Measurements from ENCODE around the gene GLOD4. TPM values are rescaled to one million over a fixed set of nuclear protein-coding genes. Genes with fewer than 3 reads are reported as not detected.
A peak's percentile ranks its signal among the peaks of the same experiment; 100 is the strongest.
"Not testable (repeated sequence)": the region's sequence is repeated elsewhere in the genome, so short reads cannot be mapped to it uniquely, and the experiment has no call there.

The GLOD4 gene, protein sequence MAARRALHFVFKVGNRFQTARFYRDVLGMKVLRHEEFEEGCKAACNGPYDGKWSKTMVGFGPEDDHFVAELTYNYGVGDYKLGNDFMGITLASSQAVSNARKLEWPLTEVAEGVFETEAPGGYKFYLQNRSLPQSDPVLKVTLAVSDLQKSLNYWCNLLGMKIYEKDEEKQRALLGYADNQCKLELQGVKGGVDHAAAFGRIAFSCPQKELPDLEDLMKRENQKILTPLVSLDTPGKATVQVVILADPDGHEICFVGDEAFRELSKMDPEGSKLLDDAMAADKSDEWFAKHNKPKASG
- total RNA-seq: 10 to 100 TPM; 21.7 to 39.7 (median 26.8) TPM
- 10 to 100 TPM; 14.0 to 20.4 TPM for polyA plus RNA-seq
- long read RNA-seq, donor 1, transcript GLOD4-202 (9 exons, 2,059 nt): major isoform, 34 of 43 reads
- long read RNA-seq, donor 1, partial matches to known transcripts: 2 of 43 reads
- long read RNA-seq, donor 1, other reads (novel, unspliced or antisense): 7 of 43 reads
- long read RNA-seq, donor 2, transcript GLOD4-202 (9 exons, 2,059 nt): major isoform, 120 of 124 reads
- long read RNA-seq, donor 2, partial matches to known transcripts: 0 of 124 reads
- long read RNA-seq, donor 2, other reads (novel, unspliced or antisense): 4 of 124 reads
- long read RNA-seq, donor 3, transcript GLOD4-202 (9 exons, 2,059 nt): major isoform, 18 of 23 reads
- long read RNA-seq, donor 3, partial matches to known transcripts: 3 of 23 reads
- long read RNA-seq, donor 3, other reads (novel, unspliced or antisense): 1 of 23 reads

DNA sequence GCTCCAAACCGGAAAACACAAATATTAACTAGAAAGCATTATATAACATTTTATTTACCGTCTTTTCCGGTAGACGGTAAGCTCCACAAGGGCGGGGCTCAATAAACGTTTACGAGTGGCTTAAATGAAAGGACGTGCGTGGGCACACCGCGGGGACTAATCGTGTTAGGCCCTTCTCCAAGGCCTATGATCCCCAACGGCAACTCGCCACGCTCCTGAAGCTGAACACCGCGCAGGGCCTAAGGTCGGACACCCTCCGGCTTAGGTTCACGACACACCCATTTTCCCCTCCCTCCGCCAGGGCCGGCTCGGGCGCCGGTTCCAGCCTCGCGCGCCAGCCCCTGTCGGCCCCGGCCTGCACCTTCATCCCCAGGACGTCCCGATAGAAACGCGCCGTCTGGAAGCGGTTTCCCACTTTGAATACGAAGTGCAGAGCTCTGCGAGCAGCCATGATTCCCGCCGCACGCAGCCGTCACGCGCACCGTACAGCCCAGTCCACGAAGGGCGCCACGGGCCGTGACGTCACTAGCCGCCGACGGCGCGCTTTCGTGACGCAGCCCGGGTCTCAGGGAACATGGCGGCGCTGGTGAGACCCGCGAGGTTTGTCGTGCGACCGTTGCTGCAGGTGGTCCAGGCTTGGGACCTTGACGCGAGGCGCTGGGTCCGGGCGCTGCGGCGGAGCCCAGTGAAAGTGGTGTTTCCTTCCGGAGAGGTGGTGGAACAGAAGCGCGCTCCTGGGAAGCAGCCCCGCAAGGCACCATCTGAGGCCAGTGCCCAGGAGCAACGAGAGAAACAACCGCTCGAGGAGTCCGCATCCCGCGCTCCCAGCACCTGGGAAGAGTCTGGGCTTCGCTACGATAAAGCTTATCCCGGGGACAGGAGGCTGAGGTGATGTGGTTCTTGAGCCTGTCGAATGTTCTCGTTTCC, at the start of gene GLOD4, which contains the start of gene MRM3:
Gene GLOD4 (minus strand): TSS at position 476 of the 927 bp plus-strand sequence. CDS start 25 bp downstream, at position 451.
Gene MRM3 (plus strand): TSS at position 549 of the 927 bp plus-strand sequence. CDS start 26 bp downstream, at position 575.
- Histone ChIP-seq H3K27ac (peak within 1 kb of the TSS; percentile 5 to 87 (median 82)), H3K27me3 (no peaks in the 10 kb centered on the region), H3K36me3 (peaks cover 0 to 49% (median 24%) of the 10 kb centered on the region in 9 donors), H3K4me3 (peak within 1 kb of the TSS; percentile 71 to 99 (median 86)), H3K9me3 (no peaks in the 10 kb centered on the region), H3K4me1 (peaks cover 3 to 30% (median 22%) of the 10 kb centered on the region in 12 donors)
- intact Hi-C loops (cut with DNase I): loop anchor here in 1 of 10 donors (5.0 kb wide), 1 partner anchor 195 kb away; the partner anchor contains the start of gene NXN
- peak; percentile 92 to 96 (median 93) for DNase-seq
- peak in 1 of 2 donors; percentile 70 for TF ChIP-seq POLR2A (IDR thresholded peaks at IDR 0.05)
- TF ChIP-seq, protein P1, sequence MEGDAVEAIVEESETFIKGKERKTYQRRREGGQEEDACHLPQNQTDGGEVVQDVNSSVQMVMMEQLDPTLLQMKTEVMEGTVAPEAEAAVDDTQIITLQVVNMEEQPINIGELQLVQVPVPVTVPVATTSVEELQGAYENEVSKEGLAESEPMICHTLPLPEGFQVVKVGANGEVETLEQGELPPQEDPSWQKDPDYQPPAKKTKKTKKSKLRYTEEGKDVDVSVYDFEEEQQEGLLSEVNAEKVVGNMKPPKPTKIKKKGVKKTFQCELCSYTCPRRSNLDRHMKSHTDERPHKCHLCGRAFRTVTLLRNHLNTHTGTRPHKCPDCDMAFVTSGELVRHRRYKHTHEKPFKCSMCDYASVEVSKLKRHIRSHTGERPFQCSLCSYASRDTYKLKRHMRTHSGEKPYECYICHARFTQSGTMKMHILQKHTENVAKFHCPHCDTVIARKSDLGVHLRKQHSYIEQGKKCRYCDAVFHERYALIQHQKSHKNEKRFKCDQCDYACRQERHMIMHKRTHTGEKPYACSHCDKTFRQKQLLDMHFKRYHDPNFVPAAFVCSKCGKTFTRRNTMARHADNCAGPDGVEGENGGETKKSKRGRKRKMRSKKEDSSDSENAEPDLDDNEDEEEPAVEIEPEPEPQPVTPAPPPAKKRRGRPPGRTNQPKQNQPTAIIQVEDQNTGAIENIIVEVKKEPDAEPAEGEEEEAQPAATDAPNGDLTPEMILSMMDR (IDR thresholded peaks at IDR 0.05): peak in 4 of 12 donors; percentile 14 to 27 (median 23)
- peak; percentile 98 to 99 (median 98) for ATAC-seq
- 0 to 1% (median 0%) methylated on average over 48 to 87 of the region's 87 CpGs for WGBS, 4 donors

DNA sequence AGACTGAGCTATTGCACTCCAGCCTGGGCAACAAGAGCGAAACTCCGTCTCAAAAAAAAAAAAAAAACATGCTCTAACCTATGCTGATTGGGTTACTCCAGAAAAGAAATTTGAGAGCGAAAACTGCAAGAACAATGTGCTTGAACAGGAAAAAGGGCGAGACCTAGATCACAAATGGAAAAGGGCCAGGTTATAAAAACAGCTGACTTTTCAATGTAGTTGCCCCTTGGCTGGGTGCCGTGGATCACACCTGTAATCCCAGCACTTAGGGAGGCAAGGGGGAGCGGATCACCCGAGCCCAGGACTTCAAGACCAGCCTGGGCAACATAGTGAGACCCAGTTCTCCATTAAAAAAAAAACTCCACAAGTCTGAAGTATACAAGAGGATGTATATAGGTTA, 48.9 kb upstream of the GLOD4 start:
- DNase-seq (no peak), ATAC-seq (no peak)
- Histone ChIP-seq H3K27me3 (no peaks in the 10 kb centered on the region), H3K27ac (no peak overlapping the region), H3K4me3 (no peak overlapping the region), H3K4me1 (peaks cover 0 to 3% (median 0%) of the 10 kb centered on the region in 12 donors), H3K36me3 (no peaks in the 10 kb centered on the region), H3K9me3 (peaks cover 0 to 7% (median 0%) of the 10 kb centered on the region in 12 donors)
- intact Hi-C loops (cut with DNase I): no loop called here
- 76 to 92% (median 81%) methylated on average over 7 of the region's 7 CpGs for WGBS, 4 donors
- TF ChIP-seq, protein P1 (IDR thresholded peaks at IDR 0.05): no peak
- TF ChIP-seq POLR2A (IDR thresholded peaks at IDR 0.05): no peak

DNA sequence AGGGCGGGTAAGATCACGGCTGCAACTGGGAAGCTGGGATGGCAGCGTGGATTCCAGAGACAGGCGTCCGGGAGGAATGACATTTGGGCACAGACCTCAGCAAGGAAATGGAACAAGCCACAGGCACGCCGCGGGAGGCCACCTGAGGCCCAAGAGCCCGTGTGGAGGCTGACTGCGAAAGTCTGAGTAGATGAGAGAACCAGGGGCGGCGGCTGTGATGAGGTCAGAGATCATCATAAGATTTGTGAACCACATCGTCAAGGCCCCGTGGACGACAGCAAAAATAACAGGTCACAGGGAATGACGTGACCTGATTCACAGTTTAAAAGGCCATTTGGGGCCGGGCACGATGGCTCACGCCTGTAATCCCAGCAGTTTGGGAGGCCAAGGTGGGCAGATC, 48.3 kb upstream of the GLOD4 start:
- H3K36me3 ChIP-seq: peaks cover 0 to 4% (median 0%) of the 10 kb centered on the region in 9 donors
- ATAC-seq: no peak
- H3K27ac ChIP-seq: no peak overlapping the region
- intact Hi-C loops (cut with DNase I): no loop called here
- no peak for TF ChIP-seq POLR2A (IDR thresholded peaks at IDR 0.05)
- TF ChIP-seq, protein P1 (IDR thresholded peaks at IDR 0.05): no peak
- H3K4me1 ChIP-seq: peaks cover 0 to 2% (median 0%) of the 10 kb centered on the region in 12 donors
- WGBS, 4 donors: 76 to 92% (median 83%) methylated on average over 19 of the region's 19 CpGs
- H3K4me3 ChIP-seq: no peak overlapping the region
- no peak for DNase-seq
- H3K27me3 ChIP-seq: no peaks in the 10 kb centered on the region
- H3K9me3 ChIP-seq: peaks cover 0 to 7% (median 0%) of the 10 kb centered on the region in 12 donors

DNA sequence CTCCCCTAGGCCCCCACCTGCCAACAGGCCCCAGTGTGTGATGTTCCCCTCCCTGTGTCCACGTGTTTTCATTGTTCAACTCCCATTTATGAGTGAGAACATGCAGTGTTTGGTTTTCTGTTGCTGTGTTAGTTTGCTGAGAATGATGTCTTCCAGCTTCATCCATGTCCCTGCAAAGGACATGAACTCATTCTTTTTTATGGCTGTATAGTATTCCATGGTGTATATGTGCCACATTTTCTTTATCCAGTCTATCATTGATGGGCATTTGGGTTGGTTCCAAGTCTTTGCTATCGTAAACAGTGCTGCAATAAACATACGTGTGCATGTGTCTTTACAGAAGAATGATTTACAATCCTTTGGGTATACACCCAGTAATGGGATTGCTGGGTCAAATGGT, 47.5 kb upstream of the GLOD4 start:
- H3K4me3 ChIP-seq; DNase-seq; H3K4me1 ChIP-seq; intact Hi-C loops (cut with DNase I); H3K27ac ChIP-seq; H3K9me3 ChIP-seq; H3K36me3 ChIP-seq; ATAC-seq; H3K27me3 ChIP-seq: not testable (repeated sequence)
- WGBS, 4 donors: 73 to 95% (median 82%) methylated on average over 3 of the region's 3 CpGs
